ENCODE data around the gene XPO6. TPM values are rescaled to one million over a fixed set of nuclear protein-coding genes. Genes with fewer than 3 reads are reported as not detected.

XPO6 gene
- total RNA-seq, 1 donor from 2014 or later, result 155 TPM

- Mint-ChIP-seq H3K4me3 (ENCODE audit: unreplicated experiment) (no peak overlapping the region), H3K27ac (ENCODE audit: unreplicated experiment) (no peak overlapping the region), H3K36me3 (ENCODE audit: low read depth, unreplicated experiment) (no peaks in the 10 kb centered on the region), H3K4me1 (ENCODE audit: unreplicated experiment) (peaks cover 6% of the 10 kb centered on the region), H3K9me3 (ENCODE audit: unreplicated experiment) (no peaks in the 10 kb centered on the region), H3K27me3 (ENCODE audit: unreplicated experiment) (peaks cover 13% of the 10 kb centered on the region)
- DNase-seq (ENCODE audit: low spot score), result no peak
- TF ChIP-seq, protein P1, sequence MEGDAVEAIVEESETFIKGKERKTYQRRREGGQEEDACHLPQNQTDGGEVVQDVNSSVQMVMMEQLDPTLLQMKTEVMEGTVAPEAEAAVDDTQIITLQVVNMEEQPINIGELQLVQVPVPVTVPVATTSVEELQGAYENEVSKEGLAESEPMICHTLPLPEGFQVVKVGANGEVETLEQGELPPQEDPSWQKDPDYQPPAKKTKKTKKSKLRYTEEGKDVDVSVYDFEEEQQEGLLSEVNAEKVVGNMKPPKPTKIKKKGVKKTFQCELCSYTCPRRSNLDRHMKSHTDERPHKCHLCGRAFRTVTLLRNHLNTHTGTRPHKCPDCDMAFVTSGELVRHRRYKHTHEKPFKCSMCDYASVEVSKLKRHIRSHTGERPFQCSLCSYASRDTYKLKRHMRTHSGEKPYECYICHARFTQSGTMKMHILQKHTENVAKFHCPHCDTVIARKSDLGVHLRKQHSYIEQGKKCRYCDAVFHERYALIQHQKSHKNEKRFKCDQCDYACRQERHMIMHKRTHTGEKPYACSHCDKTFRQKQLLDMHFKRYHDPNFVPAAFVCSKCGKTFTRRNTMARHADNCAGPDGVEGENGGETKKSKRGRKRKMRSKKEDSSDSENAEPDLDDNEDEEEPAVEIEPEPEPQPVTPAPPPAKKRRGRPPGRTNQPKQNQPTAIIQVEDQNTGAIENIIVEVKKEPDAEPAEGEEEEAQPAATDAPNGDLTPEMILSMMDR (IDR thresholded peaks at IDR 0.05; ENCODE audit: unreplicated experiment), result no peak
Observed at GRCh38 chr16:28217326-28217725, 5.6 kb upstream of the XPO6 start.

DNA sequence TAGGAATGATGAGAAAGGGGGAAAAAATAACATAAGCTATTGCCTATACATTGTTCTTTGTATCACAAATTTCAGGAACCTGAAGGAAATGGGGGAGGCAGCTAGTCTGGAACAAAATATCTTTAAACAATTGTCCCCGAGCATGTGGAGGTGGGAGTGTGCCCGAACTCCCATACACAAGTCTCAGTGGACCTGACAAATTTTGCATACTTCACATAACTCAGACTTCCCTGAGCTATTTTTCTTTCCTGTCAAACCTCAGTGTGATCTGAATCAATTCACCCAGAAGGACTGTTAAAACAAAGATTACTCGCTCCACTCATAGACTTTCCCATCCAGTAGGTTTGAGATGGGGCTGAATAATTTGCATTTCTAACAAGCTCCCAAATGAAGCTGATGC, 1.6 kb upstream of the XPO6 start:
- peak overlapping the region; percentile 69 for H3K4me3 Mint-ChIP-seq (ENCODE audit: unreplicated experiment)
- peaks cover 6% of the 10 kb centered on the region for H3K36me3 Mint-ChIP-seq (ENCODE audit: low read depth, unreplicated experiment)
- TF ChIP-seq, protein P1 (IDR thresholded peaks at IDR 0.05; ENCODE audit: unreplicated experiment), result no peak
- H3K4me1 Mint-ChIP-seq (ENCODE audit: unreplicated experiment), result peaks cover 21% of the 10 kb centered on the region
- H3K27ac Mint-ChIP-seq (ENCODE audit: unreplicated experiment), result peak overlapping the region; percentile 97
- peaks cover 12% of the 10 kb centered on the region for H3K27me3 Mint-ChIP-seq (ENCODE audit: unreplicated experiment)
- H3K9me3 Mint-ChIP-seq (ENCODE audit: unreplicated experiment), result no peaks in the 10 kb centered on the region
- no peak for DNase-seq (ENCODE audit: low spot score)

- Mint-ChIP-seq H3K27ac (ENCODE audit: unreplicated experiment) (peak overlapping the region; percentile 97), H3K36me3 (ENCODE audit: low read depth, unreplicated experiment) (peaks cover 6% of the 10 kb centered on the region)
Observed at GRCh38 chr16:28212532-28212873, 738 bp upstream of the XPO6 start.

DNA sequence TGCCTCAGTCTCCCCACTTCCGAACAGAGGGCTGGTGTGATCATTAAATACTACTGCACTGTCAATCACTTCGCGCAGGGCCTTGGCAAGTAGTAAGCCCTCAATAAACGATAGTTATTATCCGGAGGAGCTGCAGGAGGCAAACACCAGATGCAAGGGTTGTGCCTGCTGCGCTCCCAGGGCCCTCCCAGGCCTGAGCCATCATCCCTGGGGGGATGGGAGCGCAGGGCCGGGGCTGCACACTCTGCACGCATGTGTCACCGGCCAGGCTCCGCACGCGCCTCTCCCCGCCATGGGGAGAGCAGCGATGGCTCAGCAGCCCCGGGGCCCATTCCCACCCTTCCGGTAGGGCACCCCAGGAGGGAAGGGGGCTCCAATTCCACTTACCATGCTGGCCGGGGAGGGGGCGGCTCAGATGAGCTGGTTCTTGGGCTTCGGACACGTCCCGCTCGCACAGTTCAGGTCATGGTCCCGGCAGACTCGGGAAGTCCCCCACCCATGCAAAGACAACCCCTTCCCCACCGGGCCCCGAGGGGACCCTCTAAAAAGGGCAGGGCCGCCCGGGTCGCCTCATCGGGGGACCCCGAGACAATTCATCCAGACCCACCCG, 681 bp downstream of the XPO6 start:
- DNase-seq (ENCODE audit: low spot score), result peak; percentile 48
- H3K36me3 Mint-ChIP-seq (ENCODE audit: low read depth, unreplicated experiment), result peaks cover 6% of the 10 kb centered on the region

More at GRCh38 chr16:28212532-28212873, 738 bp upstream of the XPO6 start:
- TF ChIP-seq, protein P1 (IDR thresholded peaks at IDR 0.05; ENCODE audit: unreplicated experiment), result no peak
- H3K4me3 Mint-ChIP-seq (ENCODE audit: unreplicated experiment), result peak overlapping the region; percentile 89
- peaks cover 21% of the 10 kb centered on the region for H3K4me1 Mint-ChIP-seq (ENCODE audit: unreplicated experiment)
- DNase-seq (ENCODE audit: low spot score), result peak; percentile 8
- no peaks in the 10 kb centered on the region for H3K9me3 Mint-ChIP-seq (ENCODE audit: unreplicated experiment)
- peaks cover 12% of the 10 kb centered on the region for H3K27me3 Mint-ChIP-seq (ENCODE audit: unreplicated experiment)

GRCh38 chr16:28210264-28210663, 1.5 kb downstream of the XPO6 start:
- Mint-ChIP-seq H3K4me1 (ENCODE audit: unreplicated experiment) (peaks cover 21% of the 10 kb centered on the region), H3K27ac (ENCODE audit: unreplicated experiment) (peak overlapping the region; percentile 33), H3K4me3 (ENCODE audit: unreplicated experiment) (peak overlapping the region; percentile 87), H3K9me3 (ENCODE audit: unreplicated experiment) (no peaks in the 10 kb centered on the region), H3K36me3 (ENCODE audit: low read depth, unreplicated experiment) (peaks cover 6% of the 10 kb centered on the region), H3K27me3 (ENCODE audit: unreplicated experiment) (peaks cover 11% of the 10 kb centered on the region)
- no peak for DNase-seq (ENCODE audit: low spot score)
- TF ChIP-seq, protein P1 (IDR thresholded peaks at IDR 0.05; ENCODE audit: unreplicated experiment), result no peak

More for the DNA sequence above, 681 bp downstream of the XPO6 start:
- H3K27me3 Mint-ChIP-seq (ENCODE audit: unreplicated experiment), result peaks cover 11% of the 10 kb centered on the region
- no peaks in the 10 kb centered on the region for H3K9me3 Mint-ChIP-seq (ENCODE audit: unreplicated experiment)
- peaks cover 21% of the 10 kb centered on the region for H3K4me1 Mint-ChIP-seq (ENCODE audit: unreplicated experiment)
- TF ChIP-seq, protein P1 (IDR thresholded peaks at IDR 0.05; ENCODE audit: unreplicated experiment), result no peak
- no peak overlapping the region for H3K27ac Mint-ChIP-seq (ENCODE audit: unreplicated experiment)
- H3K4me3 Mint-ChIP-seq (ENCODE audit: unreplicated experiment), result peak overlapping the region; percentile 87
